HepG2 (cell line): ENCODE data around the gene TEX261. TPM values are rescaled to one million over a fixed set of nuclear protein-coding genes. Genes with fewer than 3 reads are reported as not detected.

Experiments used
- BHLHE40 ChIP-seq: IDR thresholded peaks from 2 replicates; pipeline ENCODE4 v1.6.1; 2011; ENCODE audit warnings: low read length, improper control_type of control experiment
- CCDC6 ChIP-seq: sonication (generic); formaldehyde crosslinking; IDR thresholded peaks from 2 replicates; pipeline ENCODE4 v1.8.1; 2022; ENCODE audit warnings: mild to moderate bottlenecking, missing genetic modification reagents, moderate library complexity
- HNF1A ChIP-seq, 2 experiments: sonication (generic) in 1 of 2; formaldehyde crosslinking in 1 of 2; IDR thresholded peaks; 2 replicates each; pipeline versions ENCODE4 v1.4.0 to v1.6.1; 2016 to 2020; ENCODE audit warnings: borderline replicate concordance in 1 of 2, low read depth in 1 of 2, mild to moderate bottlenecking in 1 of 2, missing genetic modification reagents in 1 of 2
- HNF4G ChIP-seq, 2 experiments: sonication (generic) in 1 of 2; formaldehyde crosslinking in 1 of 2; IDR thresholded peaks; 2 replicates each; pipeline versions ENCODE4 v1.4.0 to v1.6.1; 2011 to 2020; ENCODE audit warnings: borderline replicate concordance in 2 of 2, low read depth in 2 of 2, mild to moderate bottlenecking in 2 of 2, low read length in 1 of 2, missing genetic modification reagents in 1 of 2, moderate library complexity in 1 of 2
- KDM2A ChIP-seq: sonication (generic); formaldehyde crosslinking; IDR thresholded peaks from 2 replicates; pipeline ENCODE4 v1.4.0; 2020; ENCODE audit warnings: low read depth, missing genetic modification reagents, borderline replicate concordance
- MYNN ChIP-seq: sonication (generic); formaldehyde crosslinking; IDR thresholded peaks from 2 replicates; pipeline ENCODE4 v1.4.0; 2020; ENCODE audit warnings: mild to moderate bottlenecking, low read depth, missing genetic modification reagents
- SMARCC2 ChIP-seq: fragments of 450-650 bp; IDR thresholded peaks from 2 replicates; pipeline ENCODE4 v1.6.1; 2017; ENCODE audit warnings: antibody characterized with exemption, mild to moderate bottlenecking
- THAP7 ChIP-seq: sonication (generic); formaldehyde crosslinking; IDR thresholded peaks from 2 replicates; pipeline ENCODE4 v1.8.1; 2023; ENCODE audit warnings: mild to moderate bottlenecking, missing genetic modification reagents
- ZC3H13 ChIP-seq: sonication (generic); formaldehyde crosslinking; IDR thresholded peaks from 2 replicates; pipeline ENCODE4 v1.8.1; 2023; ENCODE audit warnings: mild to moderate bottlenecking, missing genetic modification reagents, moderate library complexity
- ZNF101 ChIP-seq: sonication (generic); formaldehyde crosslinking; IDR thresholded peaks from 2 replicates; pipeline ENCODE4 v1.4.0; 2020; ENCODE audit warnings: mild to moderate bottlenecking, low read depth, missing genetic modification reagents, borderline replicate concordance
- ZNF136 ChIP-seq: sonication (generic); formaldehyde crosslinking; IDR thresholded peaks from 2 replicates; pipeline ENCODE4 v1.8.1; 2022; ENCODE audit warnings: low read depth, mild to moderate bottlenecking, moderate library complexity, missing genetic modification reagents
- ZNF230 ChIP-seq: sonication (generic); formaldehyde crosslinking; IDR thresholded peaks from 2 replicates; pipeline ENCODE4 v1.4.0; 2020; ENCODE audit warnings: mild to moderate bottlenecking, missing genetic modification reagents
- ZNF543 ChIP-seq: sonication (generic); formaldehyde crosslinking; IDR thresholded peaks from 2 replicates; pipeline ENCODE4 v1.4.0; 2020; ENCODE audit warnings: mild to moderate bottlenecking, missing genetic modification reagents
- ZNF547 ChIP-seq: sonication (generic); formaldehyde crosslinking; IDR thresholded peaks from 2 replicates; pipeline ENCODE4 v1.5.1; 2020; ENCODE audit warnings: mild to moderate bottlenecking, missing genetic modification reagents
- ZNF605 ChIP-seq: sonication (generic); formaldehyde crosslinking; IDR thresholded peaks from 2 replicates; pipeline ENCODE4 v1.8.0; 2022; ENCODE audit warnings: mild to moderate bottlenecking, missing genetic modification reagents
- ZNF607 ChIP-seq: sonication (generic); formaldehyde crosslinking; IDR thresholded peaks from 2 replicates; pipeline ENCODE4 v1.5.1; 2020; ENCODE audit warnings: missing genetic modification reagents, mild to moderate bottlenecking, borderline replicate concordance
- polyA plus RNA-seq, 8 experiments: library from polyadenylated mRNA; depleted of rRNA in 3 of 8; stranded (reverse) in 7 of 8; unstranded in 1 of 8; fragments of >200 nt; fragmentation: Illumina TruSeq in 4 of 8; extraction: Trizol in 4 of 8; gene quantifications; 2 replicates each; pipeline versions ENCODE4 v1.2.1 to v1.2.3, GENCODE V29; 2011 to 2016; ENCODE audit warnings: low read depth in 4 of 8, missing spikeins in 1 of 8, mixed read lengths in 1 of 8; ENCODE audit not compliant: insufficient read depth in 1 of 8
- total RNA-seq, 5 experiments: library from RNA; depleted of rRNA; stranded (reverse); fragments of >200 nt; fragmentation: Illumina TruSeq; extraction: Trizol; gene quantifications; 2 replicates each; pipeline ENCODE4 v1.2.3, GENCODE V29; 2016; ENCODE audit warnings: low read depth in 1 of 5
- TF ChIP-seq, protein P1 (sequence below): sonication (generic); formaldehyde crosslinking; IDR thresholded peaks from 2 replicates; pipeline ENCODE4 v1.8.0; 2022; ENCODE audit warnings: mild to moderate bottlenecking, missing genetic modification reagents
- TF ChIP-seq, protein P2 (sequence below): sonication (generic); formaldehyde crosslinking; IDR thresholded peaks from 2 replicates; pipeline ENCODE4 v1.8.0; 2022; ENCODE audit warnings: mild to moderate bottlenecking, missing genetic modification reagents, moderate library complexity
- TF ChIP-seq, protein P3 (sequence below): sonication (generic); IDR thresholded peaks from 2 replicates; pipeline ENCODE4 v1.6.1; 2016; ENCODE audit warnings: low read depth, borderline replicate concordance

The TEX261 gene
- total and polyA plus RNA-seq, 2 of the 13 experiments (the other 11 are each of a cell fraction or from before 2014, with no cell fraction given): 43.8 to 78.7 TPM

GRCh38 chr2:70994699-70995425 lies at the start of gene TEX261 (continued):
- TF ChIP-seq HNF1A (IDR thresholded peaks at IDR 0.05; ENCODE audit: low read depth) (no peak), HNF1A (CRISPR knock-in tag; IDR thresholded peaks at IDR 0.05; ENCODE audit: borderline replicate concordance) (peak; percentile 35; the same call in 1 of the 2 replicates), ZNF136 (0 out of 2 replicates have a peak, but pooled peaks have one; percentile 71), THAP7 (CRISPR knock-in tag) (0 out of 2 replicates have a peak, but pooled peaks have one; percentile 24), ZNF605 (peak; percentile 60), ZNF547 (CRISPR knock-in tag) (peak; percentile 62; the same call in 1 of the 2 replicates), HNF4G (IDR thresholded peaks at IDR 0.05; ENCODE audit: borderline replicate concordance, low read depth, low read length) (no peak), HNF4G (CRISPR knock-in tag; IDR thresholded peaks at IDR 0.05; ENCODE audit: borderline replicate concordance, low read depth) (peak; percentile 51; the same call in 1 of the 2 replicates), ZNF607 (CRISPR knock-in tag) (peak; percentile 48), ZC3H13 (CRISPR knock-in tag) (0 out of 2 replicates have a peak, but pooled peaks have one; percentile 19), CCDC6 (CRISPR knock-in tag) (peak; percentile 70; the same call in 1 of the 2 replicates), BHLHE40 (0 out of 2 replicates have a peak, but pooled peaks have one; percentile 33), MYNN (CRISPR knock-in tag) (no peak; the same call in 1 of the 2 replicates), ZNF543 (CRISPR knock-in tag) (peak; percentile 81), SMARCC2 (no peak), ZNF101 (peak; percentile 44; the same call in 1 of the 2 replicates), KDM2A (CRISPR knock-in tag) (peak; percentile 39), ZNF230 (CRISPR knock-in tag) (no peak)
- TF ChIP-seq, protein P1, sequence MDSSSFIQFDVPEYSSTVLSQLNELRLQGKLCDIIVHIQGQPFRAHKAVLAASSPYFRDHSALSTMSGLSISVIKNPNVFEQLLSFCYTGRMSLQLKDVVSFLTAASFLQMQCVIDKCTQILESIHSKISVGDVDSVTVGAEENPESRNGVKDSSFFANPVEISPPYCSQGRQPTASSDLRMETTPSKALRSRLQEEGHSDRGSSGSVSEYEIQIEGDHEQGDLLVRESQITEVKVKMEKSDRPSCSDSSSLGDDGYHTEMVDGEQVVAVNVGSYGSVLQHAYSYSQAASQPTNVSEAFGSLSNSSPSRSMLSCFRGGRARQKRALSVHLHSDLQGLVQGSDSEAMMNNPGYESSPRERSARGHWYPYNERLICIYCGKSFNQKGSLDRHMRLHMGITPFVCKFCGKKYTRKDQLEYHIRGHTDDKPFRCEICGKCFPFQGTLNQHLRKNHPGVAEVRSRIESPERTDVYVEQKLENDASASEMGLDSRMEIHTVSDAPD: 0 out of 2 replicates have a peak, but pooled peaks have one; percentile 51
- TF ChIP-seq, protein P2, sequence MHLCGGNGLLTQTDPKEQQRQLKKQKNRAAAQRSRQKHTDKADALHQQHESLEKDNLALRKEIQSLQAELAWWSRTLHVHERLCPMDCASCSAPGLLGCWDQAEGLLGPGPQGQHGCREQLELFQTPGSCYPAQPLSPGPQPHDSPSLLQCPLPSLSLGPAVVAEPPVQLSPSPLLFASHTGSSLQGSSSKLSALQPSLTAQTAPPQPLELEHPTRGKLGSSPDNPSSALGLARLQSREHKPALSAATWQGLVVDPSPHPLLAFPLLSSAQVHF (CRISPR knock-in tag): no peak
- TF ChIP-seq, protein P3, sequence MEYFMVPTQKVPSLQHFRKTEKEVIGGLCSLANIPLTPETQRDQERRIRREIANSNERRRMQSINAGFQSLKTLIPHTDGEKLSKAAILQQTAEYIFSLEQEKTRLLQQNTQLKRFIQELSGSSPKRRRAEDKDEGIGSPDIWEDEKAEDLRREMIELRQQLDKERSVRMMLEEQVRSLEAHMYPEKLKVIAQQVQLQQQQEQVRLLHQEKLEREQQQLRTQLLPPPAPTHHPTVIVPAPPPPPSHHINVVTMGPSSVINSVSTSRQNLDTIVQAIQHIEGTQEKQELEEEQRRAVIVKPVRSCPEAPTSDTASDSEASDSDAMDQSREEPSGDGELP: peak; percentile 10; the same call in 1 of the 2 replicates
